H9 (cell line): Measurements from ENCODE around the gene ZNF415. TPM values are rescaled to one million over a fixed set of nuclear protein-coding genes. Genes with fewer than 3 reads are reported as not detected.

Experiments used
- DNase-seq: peaks from one replicate; pipeline ENCODE4 v3.0.0-alpha.2; 2017
- H2AFZ ChIP-seq: one replicate; pipeline ENCODE4 v1.6.1; 2013; ENCODE audit warnings: mild to moderate bottlenecking, low read length, control low read depth, moderate library complexity
- H2AK5ac ChIP-seq: 2 replicates; pipeline ENCODE4 v1.6.1; 2013; ENCODE audit warnings: low read length, control low read depth, mixed read lengths; ENCODE audit not compliant: insufficient read length
- H2BK120ac ChIP-seq: one replicate; pipeline ENCODE4 v1.6.1; 2013; ENCODE audit warnings: low read depth, mild to moderate bottlenecking, low read length, control low read depth, inconsistent platforms; ENCODE audit not compliant: poor library complexity, severe bottlenecking
- H2BK12ac ChIP-seq: 2 replicates; pipeline ENCODE4 v1.6.1; 2013; ENCODE audit warnings: low read length, control low read depth, mixed read lengths, low read depth; ENCODE audit not compliant: insufficient read length
- H2BK15ac ChIP-seq: 2 replicates; pipeline ENCODE4 v1.6.1; 2013; ENCODE audit warnings: low read depth, low read length, control low read depth
- H2BK20ac ChIP-seq: one replicate; pipeline ENCODE4 v1.6.1; 2013; ENCODE audit warnings: low read depth, mild to moderate bottlenecking, low read length, control low read depth, inconsistent platforms; ENCODE audit not compliant: poor library complexity, severe bottlenecking
- H2BK5ac ChIP-seq: 2 replicates; pipeline ENCODE4 v1.6.1; 2013; ENCODE audit warnings: low read length, control low read depth, mixed read lengths; ENCODE audit not compliant: insufficient read length
- H3K14ac ChIP-seq: 2 replicates; pipeline ENCODE4 v1.6.1; 2013; ENCODE audit warnings: low read length, control low read depth; ENCODE audit not compliant: insufficient read depth
- H3K18ac ChIP-seq: 2 replicates; pipeline ENCODE4 v1.6.1; 2013; ENCODE audit warnings: low read depth, mild to moderate bottlenecking, mixed read lengths, low read length, control low read depth; ENCODE audit not compliant: insufficient read length
- H3K23ac ChIP-seq: 2 replicates; pipeline ENCODE4 v1.6.1; 2013; ENCODE audit warnings: low read length, control low read depth, mixed read lengths, low read depth; ENCODE audit not compliant: insufficient read length
- H3K23me2 ChIP-seq: 2 replicates; pipeline ENCODE4 v1.6.1; 2013; ENCODE audit warnings: low read depth, mild to moderate bottlenecking, mixed read lengths, low read length, control low read depth; ENCODE audit not compliant: insufficient read length, poor library complexity, severe bottlenecking
- H3K27ac ChIP-seq: 2 replicates; pipeline ENCODE4 v1.5.1; 2013; ENCODE audit warnings: low read length, control low read depth, mixed read lengths, low read depth; ENCODE audit not compliant: insufficient read length
- H3K27me3 ChIP-seq: 2 replicates; pipeline ENCODE4 v1.6.1; 2013; ENCODE audit warnings: low read length, control low read depth, inconsistent platforms; ENCODE audit not compliant: insufficient read depth
- H3K4ac ChIP-seq: 2 replicates; pipeline ENCODE4 v1.6.1; 2013; ENCODE audit warnings: low read depth, mild to moderate bottlenecking, control low read depth, inconsistent platforms, low read length, moderate library complexity
- H3K4me1 ChIP-seq: 2 replicates; pipeline ENCODE4 v1.6.1; 2013; ENCODE audit warnings: low read length, control low read depth, inconsistent platforms; ENCODE audit not compliant: insufficient read depth
- H3K4me2 ChIP-seq: 2 replicates; pipeline ENCODE4 v1.6.1; 2013; ENCODE audit warnings: low read length, control low read depth, mixed read lengths; ENCODE audit not compliant: insufficient read length, insufficient read depth
- H3K56ac ChIP-seq: 2 replicates; pipeline ENCODE4 v1.6.1; 2013; ENCODE audit warnings: low read depth, mild to moderate bottlenecking, mixed read lengths, low read length, control low read depth; ENCODE audit not compliant: insufficient read length
- H3K79me1 ChIP-seq: 2 replicates; pipeline ENCODE4 v1.6.1; 2013; ENCODE audit warnings: low read depth, mild to moderate bottlenecking, moderate library complexity, low read length, control low read depth, inconsistent platforms; ENCODE audit not compliant: insufficient read depth, poor library complexity, severe bottlenecking
- H3K79me2 ChIP-seq: 2 replicates; pipeline ENCODE4 v1.6.1; 2013; ENCODE audit warnings: low read length, control low read depth, inconsistent platforms; ENCODE audit not compliant: insufficient read depth
- H3K9ac ChIP-seq: 2 replicates; pipeline ENCODE4 v1.6.1; 2013; ENCODE audit warnings: low read length, control low read depth, mixed read lengths; ENCODE audit not compliant: insufficient read length; ENCODE audit errors: extremely low read depth
- H3K9me3 ChIP-seq: one replicate; pipeline ENCODE4 v1.6.1; 2013; ENCODE audit warnings: low read depth, low read length, inconsistent platforms; ENCODE audit not compliant: control insufficient read depth
- H3T11ph ChIP-seq: one replicate; pipeline ENCODE4 v1.6.1; 2013; ENCODE audit warnings: mild to moderate bottlenecking, low read length, control low read depth, inconsistent platforms
- H4K20me1 ChIP-seq: one replicate; pipeline ENCODE4 v1.6.1; 2013; ENCODE audit not compliant: control insufficient read depth, insufficient read length, insufficient read depth
- H4K5ac ChIP-seq: 2 replicates; pipeline ENCODE4 v1.6.1; 2013; ENCODE audit warnings: low read depth, mild to moderate bottlenecking, mixed read lengths, low read length, control low read depth; ENCODE audit not compliant: insufficient read length
- H4K8ac ChIP-seq: replicated peaks from 2 replicates; pipeline ENCODE4 v1.6.1; 2013; ENCODE audit warnings: low read length, control low read depth, mixed read lengths, low read depth; ENCODE audit not compliant: insufficient read length
- H4K91ac ChIP-seq: 2 replicates; pipeline ENCODE4 v1.6.1; 2013; ENCODE audit warnings: low read depth, mild to moderate bottlenecking, moderate library complexity, mixed read lengths, low read length, control low read depth; ENCODE audit not compliant: insufficient read length
- H3K27ac Mint-ChIP-seq, 3 experiments: 2 replicates in 2 of 3; 3 replicates in 1 of 3; pipeline ENCODE4 v1.8.0; 2020 to 2021; ENCODE audit warnings: mixed read lengths in 3 of 3, mild to moderate bottlenecking in 1 of 3, moderate library complexity in 1 of 3
- H3K27me3 Mint-ChIP-seq: 2 replicates; pipeline ENCODE4 v1.8.0; 2021; ENCODE audit warnings: low read depth, mild to moderate bottlenecking, moderate library complexity, mixed read lengths
- H3K36me3 Mint-ChIP-seq, 3 experiments: 2 replicates in 2 of 3; 3 replicates in 1 of 3; pipeline ENCODE4 v1.8.0; 2020 to 2021; ENCODE audit warnings: low read depth in 3 of 3, mixed read lengths in 3 of 3; ENCODE audit not compliant: insufficient read depth in 1 of 3
- H3K4me1 Mint-ChIP-seq, 2 experiments: 2 replicates each; pipeline ENCODE4 v1.8.0; 2020; ENCODE audit warnings: mixed read lengths in 2 of 2
- H3K4me3 Mint-ChIP-seq, 2 experiments: 2 replicates in 1 of 2; 3 replicates in 1 of 2; pipeline ENCODE4 v1.8.0; 2020 to 2021; ENCODE audit warnings: mild to moderate bottlenecking in 2 of 2, mixed read lengths in 2 of 2, moderate library complexity in 1 of 2
- H3K9me3 Mint-ChIP-seq, 2 experiments: 2 replicates in 1 of 2; 3 replicates in 1 of 2; pipeline ENCODE4 v1.8.0; 2020; ENCODE audit warnings: mild to moderate bottlenecking in 2 of 2, mixed read lengths in 2 of 2, moderate library complexity in 1 of 2
- CTCF ChIP-seq: fragments of 200-600 bp; sonication (generic); conservative IDR thresholded peaks from 3 replicates; pipeline ENCODE4 v1.8.0; 2021; ENCODE audit warnings: antibody characterized with exemption, mild to moderate bottlenecking
- WGBS: extraction: QIAGEN DNeasy Blood & Tissue Kit; methylation state at CpG from one replicate; pipeline ENCODE4 v1.1.7; 2013; ENCODE audit warnings: missing lambda C conversion rate, low lambda C conversion rate, mixed read lengths; ENCODE audit not compliant: insufficient read length; ENCODE audit errors: extremely low coverage; 5-methylcytosine and 5-hydroxymethylcytosine counted together
- total RNA-seq: library from RNA; stranded (reverse); gene quantifications from 2 replicates; pipeline ENCODE4 v1.2.1, GENCODE V29; 2021

Gene ZNF415
- total RNA-seq, 1 experiment from 2014 or later = 12.3 TPM

- H3K27ac Mint-ChIP-seq = peak overlapping the region in 1 of 3 experiments; percentile 27; a peak in 1 of 7 replicates
- Histone ChIP-seq H2BK12ac (no peak overlapping the region), H3K4me1 (no peaks in the 10 kb centered on the region; the same call in 1 of the 2 replicates), H4K91ac (no peak overlapping the region), H3K18ac (no peak overlapping the region), H2AFZ (no peak overlapping the region), H3K4me2 (no peak overlapping the region), H3K79me2 (no peaks in the 10 kb centered on the region), H3K79me1 (peaks cover 9% of the 10 kb centered on the region), H4K20me1 (no peaks in the 10 kb centered on the region), H3T11ph (no peak overlapping the region), H3K23ac (no peak overlapping the region), H3K23me2 (no peaks in the 10 kb centered on the region), H3K9ac (no peak overlapping the region), H2BK15ac (no peak overlapping the region), H3K4ac (no peak overlapping the region), H2AK5ac (no peak overlapping the region), H3K56ac (no peak overlapping the region), H4K8ac (no peak overlapping the region), H3K27ac (no peak overlapping the region), H3K14ac (no peak overlapping the region), H2BK5ac (no peak overlapping the region), H2BK120ac (no peak overlapping the region), H3K9me3 (no peaks in the 10 kb centered on the region), H4K5ac (no peak overlapping the region), H2BK20ac (no peak overlapping the region), H3K27me3 (no peaks in the 10 kb centered on the region)
- H3K4me3 Mint-ChIP-seq = no peak overlapping the region
- no peaks in the 10 kb centered on the region for H3K9me3 Mint-ChIP-seq
- H3K36me3 Mint-ChIP-seq = peaks cover 31 to 48% (median 35%) of the 10 kb centered on the region in 3 experiments
- H3K27me3 Mint-ChIP-seq = no peaks in the 10 kb centered on the region
- DNase-seq = peak; percentile 95
- H3K4me1 Mint-ChIP-seq = peaks cover 11 to 22% of the 10 kb centered on the region in 2 experiments
- peak; percentile 53 for TF ChIP-seq CTCF
- no CpG with 5 or more reads among the region's 19 CpGs for WGBS
Observed at GRCh38 chr19:53091413-53092254, 41.1 kb downstream of the ZNF415 start.
